Thyroid gland (tissue), 4 donors: ENCODE results near the gene OR1Q1.

Experiments used
- CTCF ChIP-seq, 6 experiments: fragments of 200-600 bp in 3 of 6; fragments of 450-650 bp in 3 of 6; sonication (generic) in 3 of 6; IDR thresholded peaks; one replicate each; pipeline ENCODE4 v1.5.1; 2016 to 2019; ENCODE audit warnings: antibody characterized with exemption in 6 of 6, mild to moderate bottlenecking in 2 of 6, inconsistent platforms in 1 of 6, moderate library complexity in 1 of 6
- POLR2A ChIP-seq, 2 donors: fragments of 450-650 bp; IDR thresholded peaks; one replicate each; pipeline ENCODE4 v1.6.1; 2017; ENCODE audit warnings: antibody characterized with exemption in 2 of 2, mild to moderate bottlenecking in 2 of 2, moderate library complexity in 1 of 2

- TF ChIP-seq POLR2A (IDR thresholded peaks at IDR 0.05) (no peak), CTCF (IDR thresholded peaks at IDR 0.05) (no peak)
These were observed 34.2 kb upstream of the OR1Q1 start for GRCh38 chr9:122580360-122580759.
